Heart left ventricle (tissue), 16 donors: Measurements from ENCODE around the gene MAN1B1. TPM values are rescaled to one million over a fixed set of nuclear protein-coding genes. Genes with fewer than 3 reads are reported as not detected.

Source experiments
- ATAC-seq, 4 donors: fragments of 200-7000 bp; cut with Tn5 transposase; one replicate each; pipeline ENCODE4 v1.9.1; 2020 to 2022; ENCODE audit warnings: moderate library complexity in 4 of 4, mild to moderate bottlenecking in 3 of 4, moderate number of reproducible peaks in 1 of 4
- DNase-seq, 5 donors: peaks; one replicate each; pipeline ENCODE4 v3.0.0-alpha.2; 2020
- H3K27ac ChIP-seq, 12 donors: fragments of 200-600 bp; sonication (generic) in 4 of 12; one replicate each; pipeline versions ENCODE4 v1.5.0 to v1.8.0; 2016 to 2022; ENCODE audit warnings: mild to moderate bottlenecking in 2 of 12
- H3K27me3 ChIP-seq, 9 donors: fragments of 200-600 bp; sonication (generic) in 2 of 9; one replicate each; pipeline versions ENCODE4 v1.5.1 to v1.8.0; 2016 to 2022; ENCODE audit warnings: mild to moderate bottlenecking in 3 of 9
- H3K36me3 ChIP-seq, 9 donors: fragments of 200-600 bp; sonication (generic) in 2 of 9; one replicate each; pipeline versions ENCODE4 v1.5.0 to v1.8.0; 2018 to 2022; ENCODE audit warnings: mild to moderate bottlenecking in 2 of 9
- H3K4me1 ChIP-seq, 12 donors: fragments of 200-600 bp; sonication (generic) in 4 of 12; one replicate each; pipeline versions ENCODE4 v1.5.0 to v1.8.0; 2016 to 2022; ENCODE audit warnings: mild to moderate bottlenecking in 3 of 12
- H3K4me3 ChIP-seq, 12 donors: fragments of 200-600 bp; sonication (generic) in 4 of 12; one replicate each; pipeline versions ENCODE4 v1.5.0 to v1.8.0; 2017 to 2022; ENCODE audit warnings: mild to moderate bottlenecking in 9 of 12, moderate library complexity in 4 of 12
- H3K9me3 ChIP-seq, 12 donors: fragments of 200-600 bp; sonication (generic) in 4 of 12; one replicate each; pipeline versions ENCODE4 v1.5.0 to v1.8.0; 2016 to 2022; ENCODE audit warnings: mild to moderate bottlenecking in 1 of 12
- POLR2A ChIP-seq, 2 donors: fragments of 450-650 bp; IDR thresholded peaks; one replicate each; pipeline ENCODE4 v1.6.1; 2017; ENCODE audit warnings: antibody characterized with exemption in 2 of 2, mild to moderate bottlenecking in 2 of 2, moderate library complexity in 2 of 2
- WGBS, 4 donors: extraction: QIAGEN DNeasy Blood & Tissue Kit in 2 of 4; methylation state at CpG; one replicate each; pipeline versions ENCODE4 v1.1.5 to v1.1.7; 2013 to 2018; 5-methylcytosine and 5-hydroxymethylcytosine counted together
- intact Hi-C, 10 donors: fragments of 100-400 bp; cut with DNase I; formaldehyde crosslinking; loops; one replicate each; pipeline versions ENCODE4 v1.11.1 to v1.14.2; 2022
- polyA plus RNA-seq, 2 donors: library from polyadenylated mRNA; stranded (reverse); fragments of 200-250 nt; gene quantifications; one replicate each; pipeline ENCODE4 v1.2.3, GENCODE V29; 2013
- total RNA-seq, 9 donors: library from RNA; depleted of rRNA in 2 of 9; stranded (reverse); fragments of >200 nt in 2 of 9; fragmentation: NEBNext Ultra II Directional in 3 of 9; extraction: Animal tissue kit (Norgen Biotek cat#: 25700) in 3 of 9; gene quantifications; one replicate each; pipeline versions ENCODE4 v1.1.0 to v1.2.4, GENCODE V29; 2016 to 2023
- TF ChIP-seq, protein P1 (sequence below), 12 donors: fragments of 200-600 bp; sonication (generic) in 4 of 12; IDR thresholded peaks; one replicate each; pipeline versions ENCODE4 v1.5.0 to v1.8.0; 2018 to 2022; ENCODE audit warnings: antibody characterized with exemption in 12 of 12, mild to moderate bottlenecking in 5 of 12
- donor health status: ischemic (EF 13 %, LVEDD 7.1; RV severe dilation, severe dysfunction).
- donor health status: healthy with polysubstance abuse.
- donor health status: DM: no; HTN: yes; CAD: no.
- donor health status: DM: no; HTN: no; CAD: no.
- donor health status: ischemic (EF 25% LVEDD 6.9; RV normal size, moderate dysfunction).
- donor health status: ischemic (EF 25% LVEDD 5.7; RV mildly dilated, moderate dysfunction).
- donor health status: healthy.
- donor health status: DM: yes; HTN: yes; CAD: no.
- donor health status: ischemic (EF 35%, LVEDD 5.7; RV mildly dilated, moderate dysfunction).
- donor health status: nonischemic (EF 11% LVEDD 7.7; RV severe dilation, severe dysfunction).
- donor health status: DM: yes; HTN: yes; CAD: no.
- donor health status: PGD.
- donor health status: ischemic (EF 29% LVEDD 5.4; RV normal size, mild dysfunction).
- donor health status: nonischemic (EF 23%, LVEDD 6.1; RV moderate dilation, normal function).

The MAN1B1 gene
- total and polyA plus RNA-seq, 11 donors, result 17.6 to 40.6 (median 24.6) TPM

DNA sequence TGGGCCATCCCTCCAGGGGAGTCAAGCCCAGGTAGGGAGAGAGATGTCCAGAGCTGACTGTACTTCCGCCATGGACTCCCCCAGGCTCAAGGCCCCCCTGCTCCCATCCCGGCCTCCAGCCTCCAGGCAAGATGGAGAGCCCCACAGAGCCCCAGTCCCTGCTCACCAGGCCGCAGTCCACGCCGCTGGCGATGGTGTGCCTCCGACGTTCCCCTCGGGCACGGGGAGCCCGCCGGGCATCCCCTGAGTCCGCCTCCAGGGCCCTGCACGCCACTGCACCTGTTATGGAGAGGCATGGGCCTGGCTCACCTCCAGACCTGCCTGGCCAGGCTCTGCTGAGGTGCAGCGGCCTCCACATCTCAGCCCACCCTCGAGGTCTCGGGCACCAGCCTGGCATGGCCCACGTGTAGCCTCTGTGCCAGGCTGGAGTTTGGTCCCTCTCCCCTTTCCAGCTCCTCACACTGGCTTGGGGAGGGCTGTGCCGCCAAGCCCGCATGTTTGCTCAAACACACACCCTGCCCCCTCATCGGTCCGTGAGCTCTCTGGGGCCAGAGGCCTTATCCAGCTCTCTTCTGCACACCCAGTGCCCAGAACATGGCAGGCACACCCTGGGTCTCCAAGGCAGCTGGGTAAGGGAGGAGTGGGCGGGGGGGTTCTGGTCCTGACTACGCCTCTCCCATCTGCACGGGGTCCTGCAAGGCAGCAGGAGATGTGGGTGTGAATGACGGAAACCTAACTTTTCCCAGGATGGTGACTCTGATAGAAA lies 20.5 kb upstream of the MAN1B1 start:
- ATAC-seq, result no peak
- no peak overlapping the region for H3K4me3 ChIP-seq
- DNase-seq, result no peak
- H3K9me3 ChIP-seq, result no peaks in the 10 kb centered on the region
- 91 to 98% (median 94%) methylated on average over 16 to 26 of the region's 26 CpGs for WGBS, 4 donors
- H3K27me3 ChIP-seq, result peaks cover 0 to 14% (median 5%) of the 10 kb centered on the region in 9 donors
- TF ChIP-seq POLR2A (IDR thresholded peaks at IDR 0.05), result no peak
- TF ChIP-seq, protein P1, sequence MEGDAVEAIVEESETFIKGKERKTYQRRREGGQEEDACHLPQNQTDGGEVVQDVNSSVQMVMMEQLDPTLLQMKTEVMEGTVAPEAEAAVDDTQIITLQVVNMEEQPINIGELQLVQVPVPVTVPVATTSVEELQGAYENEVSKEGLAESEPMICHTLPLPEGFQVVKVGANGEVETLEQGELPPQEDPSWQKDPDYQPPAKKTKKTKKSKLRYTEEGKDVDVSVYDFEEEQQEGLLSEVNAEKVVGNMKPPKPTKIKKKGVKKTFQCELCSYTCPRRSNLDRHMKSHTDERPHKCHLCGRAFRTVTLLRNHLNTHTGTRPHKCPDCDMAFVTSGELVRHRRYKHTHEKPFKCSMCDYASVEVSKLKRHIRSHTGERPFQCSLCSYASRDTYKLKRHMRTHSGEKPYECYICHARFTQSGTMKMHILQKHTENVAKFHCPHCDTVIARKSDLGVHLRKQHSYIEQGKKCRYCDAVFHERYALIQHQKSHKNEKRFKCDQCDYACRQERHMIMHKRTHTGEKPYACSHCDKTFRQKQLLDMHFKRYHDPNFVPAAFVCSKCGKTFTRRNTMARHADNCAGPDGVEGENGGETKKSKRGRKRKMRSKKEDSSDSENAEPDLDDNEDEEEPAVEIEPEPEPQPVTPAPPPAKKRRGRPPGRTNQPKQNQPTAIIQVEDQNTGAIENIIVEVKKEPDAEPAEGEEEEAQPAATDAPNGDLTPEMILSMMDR (IDR thresholded peaks at IDR 0.05), result no peak
- H3K27ac ChIP-seq, result no peak overlapping the region
- H3K4me1 ChIP-seq, result peaks cover 0 to 28% (median 11%) of the 10 kb centered on the region in 12 donors
- intact Hi-C loops, result loop anchor here in 4 of 10 donors (2.0 to 10.0 kb wide), 4 partner anchors 17 to 281 kb away; partner anchors contain the start of gene NPDC1 (in 1 of the 4)
- no peaks in the 10 kb centered on the region for H3K36me3 ChIP-seq

GRCh38 chr9:137067860-137068538 lies 18.8 kb upstream of the MAN1B1 start:
- Histone ChIP-seq H3K27ac (no peak overlapping the region), H3K9me3 (no peaks in the 10 kb centered on the region), H3K36me3 (no peaks in the 10 kb centered on the region), H3K4me1 (peaks cover 0 to 38% (median 14%) of the 10 kb centered on the region in 12 donors), H3K4me3 (no peak overlapping the region), H3K27me3 (peaks cover 0 to 14% (median 5%) of the 10 kb centered on the region in 9 donors)
- intact Hi-C loops, result loop anchor here in 5 of 10 donors (1.0 to 10.0 kb wide), 5 partner anchors 19 to 283 kb away; partner anchors contain the start of gene NPDC1 (in 2 of the 5)
- TF ChIP-seq, protein P1 (IDR thresholded peaks at IDR 0.05), result peak; percentile 70 to 85 (median 78)
- no peak for TF ChIP-seq POLR2A (IDR thresholded peaks at IDR 0.05)
- peak in 3 of 4 donors; percentile 40 to 47 (median 44) for ATAC-seq
- DNase-seq, result peak; percentile 72 to 89 (median 82)
- WGBS, 4 donors, result 43 to 61% (median 56%) methylated on average over 6 to 12 of the region's 12 CpGs

DNA sequence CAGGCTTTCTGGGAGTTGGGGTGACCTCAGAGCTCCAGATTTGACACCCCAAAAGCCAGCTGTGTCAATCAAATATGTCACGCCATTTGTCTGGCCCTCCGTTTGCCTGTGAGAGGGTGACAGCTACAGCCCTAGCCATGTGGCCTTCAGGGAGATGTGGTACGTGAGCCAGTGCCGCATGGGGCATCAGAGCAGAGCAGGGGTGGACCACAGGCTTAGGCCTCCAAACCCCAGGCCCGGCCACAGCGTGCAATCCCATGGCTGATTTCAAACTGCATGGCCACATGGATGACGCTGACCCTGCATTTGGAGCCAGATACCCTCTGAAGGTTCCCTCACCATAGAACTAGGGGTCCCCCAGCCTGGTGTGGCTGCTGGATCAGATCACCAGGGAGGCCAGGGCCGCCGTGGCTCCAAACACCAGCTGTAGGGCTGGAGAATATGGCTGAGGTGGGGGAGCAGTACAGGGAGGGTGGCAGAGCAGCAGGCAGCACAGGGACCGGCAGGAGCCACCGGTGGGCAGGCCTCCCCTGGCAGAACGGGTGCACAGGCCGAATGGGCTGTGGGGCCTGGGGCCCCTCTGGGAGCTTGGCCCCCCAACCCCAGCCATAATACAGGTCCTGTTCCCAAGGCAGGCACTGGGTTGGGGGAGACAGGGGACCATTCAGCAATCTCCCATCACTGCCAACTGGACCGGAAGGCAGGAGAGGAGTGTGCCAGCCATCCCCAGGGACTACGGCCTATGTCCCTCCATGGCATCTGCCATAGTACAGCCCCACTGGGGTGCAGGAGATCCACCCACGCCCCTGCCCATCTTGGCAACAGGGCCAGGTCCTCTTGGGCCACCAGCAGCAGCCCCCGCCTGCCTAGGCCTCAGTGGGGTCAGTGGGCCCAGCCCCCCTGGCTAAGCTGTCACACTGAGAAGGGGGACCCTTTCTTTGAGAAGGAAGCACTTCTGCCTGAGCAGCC lies 18.0 kb upstream of the MAN1B1 start:
- 84 to 94% (median 92%) methylated on average over 15 to 17 of the region's 17 CpGs for WGBS, 4 donors
- peak overlapping the region in 1 of 12 donors; percentile 58 for H3K4me3 ChIP-seq
- H3K27ac ChIP-seq, result no peak overlapping the region
- intact Hi-C loops, result loop anchor here in 2 of 10 donors (5.0 to 10.0 kb wide), 2 partner anchors 282 to 284 kb away; no protein-coding TSS in a partner anchor
- TF ChIP-seq, protein P1 (IDR thresholded peaks at IDR 0.05), result no peak
- no peak for TF ChIP-seq POLR2A (IDR thresholded peaks at IDR 0.05)
- ATAC-seq (no peak), DNase-seq (peak in 2 of 5 donors; percentile 21 to 31)
- no peaks in the 10 kb centered on the region for H3K36me3 ChIP-seq
- H3K9me3 ChIP-seq, result no peaks in the 10 kb centered on the region
- H3K27me3 ChIP-seq, result peaks cover 0 to 14% (median 5%) of the 10 kb centered on the region in 9 donors
- peaks cover 0 to 43% (median 13%) of the 10 kb centered on the region in 12 donors for H3K4me1 ChIP-seq
